PC-3 (cell line): ENCODE data around the gene PCNA.

Experiments
- EZH2 ChIP-seq: fragments of 300-600 bp; sonication (generic); IDR thresholded peaks from one replicate; pipeline ENCODE4 v1.6.1; 2017; ENCODE audit warnings: antibody characterized with exemption, mild to moderate bottlenecking, low read length; ENCODE audit not compliant: unreplicated experiment
- EZH2phosphoT487 ChIP-seq: fragments of 300-600 bp; sonication (generic); IDR thresholded peaks from 2 replicates; pipeline ENCODE4 v1.6.1; 2018; ENCODE audit warnings: mild to moderate bottlenecking, antibody characterized with exemption, low read length, borderline replicate concordance
- TF ChIP-seq, protein P1 (sequence below): fragments of 300-600 bp; sonication (generic); conservative IDR thresholded peaks from 2 replicates; pipeline ENCODE4 v1.5.1; 2017; ENCODE audit warnings: antibody characterized with exemption, low read depth, mild to moderate bottlenecking, low read length

DNA sequence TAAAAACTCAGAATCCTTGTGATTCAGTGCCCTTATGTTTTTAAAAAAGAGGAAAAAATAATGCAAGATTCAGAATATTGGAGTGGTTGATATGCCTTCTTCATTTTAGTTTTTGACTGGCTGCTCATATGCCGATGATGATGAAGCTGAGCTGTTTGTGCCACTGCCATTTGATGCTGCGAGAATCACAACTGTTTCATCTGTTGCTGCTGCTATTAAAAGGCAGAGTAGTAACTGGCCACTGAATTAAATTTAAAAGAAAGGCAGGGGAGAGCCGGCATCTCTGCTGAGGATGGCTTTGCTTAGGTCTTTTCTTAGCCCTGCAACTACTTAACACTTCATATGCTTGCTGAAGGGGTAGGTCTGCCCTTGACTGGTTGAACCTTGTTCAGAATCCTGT, 40.2 kb upstream of the PCNA start:
- TF ChIP-seq EZH2phosphoT487 (no peak), EZH2 (no peak)
- TF ChIP-seq, protein P1, sequence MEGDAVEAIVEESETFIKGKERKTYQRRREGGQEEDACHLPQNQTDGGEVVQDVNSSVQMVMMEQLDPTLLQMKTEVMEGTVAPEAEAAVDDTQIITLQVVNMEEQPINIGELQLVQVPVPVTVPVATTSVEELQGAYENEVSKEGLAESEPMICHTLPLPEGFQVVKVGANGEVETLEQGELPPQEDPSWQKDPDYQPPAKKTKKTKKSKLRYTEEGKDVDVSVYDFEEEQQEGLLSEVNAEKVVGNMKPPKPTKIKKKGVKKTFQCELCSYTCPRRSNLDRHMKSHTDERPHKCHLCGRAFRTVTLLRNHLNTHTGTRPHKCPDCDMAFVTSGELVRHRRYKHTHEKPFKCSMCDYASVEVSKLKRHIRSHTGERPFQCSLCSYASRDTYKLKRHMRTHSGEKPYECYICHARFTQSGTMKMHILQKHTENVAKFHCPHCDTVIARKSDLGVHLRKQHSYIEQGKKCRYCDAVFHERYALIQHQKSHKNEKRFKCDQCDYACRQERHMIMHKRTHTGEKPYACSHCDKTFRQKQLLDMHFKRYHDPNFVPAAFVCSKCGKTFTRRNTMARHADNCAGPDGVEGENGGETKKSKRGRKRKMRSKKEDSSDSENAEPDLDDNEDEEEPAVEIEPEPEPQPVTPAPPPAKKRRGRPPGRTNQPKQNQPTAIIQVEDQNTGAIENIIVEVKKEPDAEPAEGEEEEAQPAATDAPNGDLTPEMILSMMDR, result no peak
